CD4-positive, alpha-beta T cell treated with Interleukin-6 at 100 ng/mL for 8 hours (primary cell): Measurements from ENCODE around the gene LRRC37B.
"Not testable (repeated sequence)": the region's sequence is repeated elsewhere in the genome, so short reads cannot be mapped to it uniquely, and the experiment has no call there.

Experiments used
- DNase-seq: peaks from one replicate; pipeline ENCODE4 v3.0.0-alpha.2; 2020; ENCODE audit warnings: mixed read lengths, low spot score

LRRC37B gene

GRCh38 chr17:32041306-32041875 lies 34.2 kb downstream of the LRRC37B start:
- DNase-seq: not testable (repeated sequence)

- DNase-seq: not testable (repeated sequence)
Observed at GRCh38 chr17:32042266-32042665, 35.1 kb downstream of the LRRC37B start.

- DNase-seq: not testable (repeated sequence)
Observed at GRCh38 chr17:32045611-32046010, 38.4 kb downstream of the LRRC37B start.

GRCh38 chr17:32047663-32048062 lies 40.5 kb downstream of the LRRC37B start:
- not testable (repeated sequence) for DNase-seq

- not testable (repeated sequence) for DNase-seq
Observed at GRCh38 chr17:32054985-32055384, 47.8 kb downstream of the LRRC37B start.

GRCh38 chr17:32055425-32055824 lies 48.2 kb downstream of the LRRC37B start:
- not testable (repeated sequence) for DNase-seq

- not testable (repeated sequence) for DNase-seq
Observed at GRCh38 chr17:32056500-32056899, 49.3 kb downstream of the LRRC37B start.

GRCh38 chr17:32057460-32058105 lies 50.4 kb downstream of the LRRC37B start:
- DNase-seq: not testable (repeated sequence)

GRCh38 chr17:32060695-32061094 lies 53.5 kb downstream of the LRRC37B start:
- not testable (repeated sequence) for DNase-seq

GRCh38 chr17:32061840-32062239 lies 54.7 kb downstream of the LRRC37B start:
- DNase-seq: not testable (repeated sequence)

GRCh38 chr17:32064091-32064490 lies 56.9 kb downstream of the LRRC37B start:
- DNase-seq: not testable (repeated sequence)

GRCh38 chr17:32066123-32066680 lies 59.0 kb downstream of the LRRC37B start:
- DNase-seq: not testable (repeated sequence)

GRCh38 chr17:32066863-32067642 lies 59.9 kb downstream of the LRRC37B start:
- peak; percentile 22 for DNase-seq

GRCh38 chr17:32069067-32069466 lies 61.9 kb downstream of the LRRC37B start:
- DNase-seq: not testable (repeated sequence)

- DNase-seq: not testable (repeated sequence)
Observed at GRCh38 chr17:32071961-32072360, 64.8 kb downstream of the LRRC37B start.

GRCh38 chr17:32073131-32073530 lies 65.9 kb downstream of the LRRC37B start:
- not testable (repeated sequence) for DNase-seq

GRCh38 chr17:32079753-32080152 lies 72.6 kb downstream of the LRRC37B start:
- DNase-seq: peak; percentile 74

GRCh38 chr17:32083550-32083979 lies 76.4 kb downstream of the LRRC37B start:
- not testable (repeated sequence) for DNase-seq

- not testable (repeated sequence) for DNase-seq
Observed at GRCh38 chr17:32084003-32084941, 77.1 kb downstream of the LRRC37B start.

GRCh38 chr17:32084942-32085829 lies 78.0 kb downstream of the LRRC37B start:
- not testable (repeated sequence) for DNase-seq
